GM12892 (cell line): ENCODE data around the gene PDZRN3.
A peak's percentile ranks its signal among the peaks of the same experiment; 100 is the strongest.

Experiments used
- DNase-seq: peaks from one replicate; pipeline ENCODE4 v3.0.0; 2011; ENCODE audit not compliant: insufficient read length
- FAIRE-seq: peaks from 2 replicates; lab custom pipeline; 2011; peaks lifted over from hg19 to GRCh38; lab: Jason Lieb, UNC
- POLR2A ChIP-seq: IDR thresholded peaks from 2 replicates; pipeline ENCODE4 v1.6.1; 2011; ENCODE audit warnings: low read depth, low read length, control low read depth
- POLR2AphosphoS5 ChIP-seq: IDR thresholded peaks from 2 replicates; pipeline ENCODE4 v1.6.1; 2011; ENCODE audit warnings: low read depth, low read length, control low read depth
- TAF1 ChIP-seq: IDR thresholded peaks from 2 replicates; pipeline ENCODE4 v1.6.1; 2011; ENCODE audit warnings: low read depth, mild to moderate bottlenecking, control low read depth, low read length, borderline replicate concordance

The PDZRN3 gene

DNA sequence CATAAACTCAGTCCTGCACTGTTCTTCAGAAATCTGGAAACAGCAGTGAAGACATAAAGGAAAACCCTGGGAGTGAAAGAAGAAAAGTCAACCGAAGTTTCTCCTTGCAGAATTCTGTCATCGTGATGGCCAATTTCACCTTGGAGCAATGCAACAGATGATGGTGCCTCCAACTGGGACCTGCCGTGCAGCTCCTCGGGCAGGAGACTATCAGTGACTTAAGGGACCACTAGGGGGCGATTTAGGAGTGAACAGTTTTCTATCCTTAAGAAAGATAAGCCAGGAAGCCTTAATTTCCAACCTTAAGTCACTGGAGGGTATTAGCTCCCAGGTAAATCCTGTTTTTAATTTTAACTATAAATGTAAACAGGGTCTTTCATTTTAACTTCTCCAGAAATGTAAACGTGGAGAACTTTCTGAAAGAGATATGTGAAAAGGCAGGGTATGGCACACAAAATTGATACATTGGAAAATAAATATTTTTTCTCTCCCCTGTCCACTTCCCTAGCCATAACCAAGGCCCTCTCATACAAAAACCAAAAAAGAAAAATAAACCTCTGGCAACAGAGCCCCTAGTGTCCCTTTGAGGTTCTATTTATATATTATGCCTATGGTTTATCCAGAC lies 116.3 kb downstream of the PDZRN3 start:
- peak; percentile 81 for FAIRE-seq
- no peak for TF ChIP-seq TAF1
- TF ChIP-seq POLR2AphosphoS5: no peak
- no peak for TF ChIP-seq POLR2A
- peak; percentile 11 for DNase-seq

- no peak for DNase-seq
- no peak for FAIRE-seq
- TF ChIP-seq POLR2A (no peak), POLR2AphosphoS5 (no peak), TAF1 (no peak)
These were observed 119.9 kb downstream of the PDZRN3 start for GRCh38 chr3:73504852-73505251.

DNA sequence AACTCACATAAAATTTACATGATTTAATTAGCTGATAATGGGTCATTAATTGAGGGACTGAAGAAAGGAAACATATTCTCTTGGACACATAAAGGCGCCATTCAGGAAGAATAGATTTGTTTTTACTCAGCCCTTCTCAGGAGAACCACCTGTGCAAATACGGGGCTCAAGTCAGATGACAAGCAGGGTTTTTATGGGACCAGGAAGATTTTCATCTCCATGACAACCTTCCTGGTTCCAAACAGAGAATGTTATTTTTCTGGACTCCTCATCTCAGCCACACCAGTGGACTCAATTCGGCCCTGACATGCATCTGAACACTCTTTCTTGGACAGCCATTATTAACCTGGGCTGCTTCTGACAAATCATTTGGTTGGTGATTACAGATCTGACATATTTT lies 120.5 kb downstream of the PDZRN3 start:
- no peak for TF ChIP-seq TAF1
- TF ChIP-seq POLR2A: no peak
- TF ChIP-seq POLR2AphosphoS5: no peak
- DNase-seq (no peak), FAIRE-seq (no peak)

DNA sequence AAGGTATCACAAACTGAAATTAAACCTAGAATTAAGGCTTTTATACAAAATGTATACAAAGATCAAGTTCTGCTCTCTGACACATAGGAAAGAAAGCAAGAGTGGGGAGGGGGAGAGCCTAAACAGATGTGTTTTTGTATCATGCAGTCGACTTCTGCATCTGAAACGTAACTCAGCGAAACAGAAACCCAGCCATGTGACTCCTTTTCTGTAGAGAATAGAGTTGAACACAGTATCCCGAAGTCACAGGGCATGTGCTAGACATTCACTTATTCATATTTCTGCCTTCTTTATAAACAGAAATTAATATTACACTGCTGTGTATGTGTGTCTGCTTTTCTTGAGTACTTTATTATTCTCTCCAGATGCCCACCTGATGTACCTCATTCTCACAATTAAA lies 121.0 kb downstream of the PDZRN3 start:
- DNase-seq: peak; percentile 13

GRCh38 chr3:73502609-73503583 lies 121.8 kb downstream of the PDZRN3 start:
- DNase-seq (peak; percentile 29), FAIRE-seq (peak; percentile 76)
- TF ChIP-seq TAF1 (no peak), POLR2AphosphoS5 (no peak), POLR2A (no peak)

More for the DNA sequence above, 121.0 kb downstream of the PDZRN3 start:
- FAIRE-seq: peak; percentile 81
- TF ChIP-seq POLR2A (no peak), TAF1 (no peak), POLR2AphosphoS5 (no peak)

DNA sequence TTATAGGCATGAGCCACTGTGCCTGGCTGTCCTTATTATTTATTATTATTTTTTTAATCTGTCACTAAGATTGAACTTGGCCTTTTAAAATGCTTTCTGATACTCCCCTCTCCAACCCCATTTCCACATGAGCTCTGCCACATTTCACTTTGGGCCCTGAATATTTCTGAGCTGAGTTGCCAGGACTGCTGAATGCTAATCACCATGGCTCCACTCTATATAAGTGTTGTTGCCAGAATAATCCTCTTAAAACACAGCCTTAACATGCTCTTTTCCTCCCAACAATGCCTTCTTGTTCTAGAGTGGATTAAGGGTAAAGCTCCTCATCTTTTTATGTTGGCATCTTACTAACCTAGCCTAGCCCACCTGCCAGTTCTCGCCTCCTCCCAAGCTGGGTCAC lies 124.4 kb downstream of the PDZRN3 start:
- FAIRE-seq (no peak), DNase-seq (no peak)

DNA sequence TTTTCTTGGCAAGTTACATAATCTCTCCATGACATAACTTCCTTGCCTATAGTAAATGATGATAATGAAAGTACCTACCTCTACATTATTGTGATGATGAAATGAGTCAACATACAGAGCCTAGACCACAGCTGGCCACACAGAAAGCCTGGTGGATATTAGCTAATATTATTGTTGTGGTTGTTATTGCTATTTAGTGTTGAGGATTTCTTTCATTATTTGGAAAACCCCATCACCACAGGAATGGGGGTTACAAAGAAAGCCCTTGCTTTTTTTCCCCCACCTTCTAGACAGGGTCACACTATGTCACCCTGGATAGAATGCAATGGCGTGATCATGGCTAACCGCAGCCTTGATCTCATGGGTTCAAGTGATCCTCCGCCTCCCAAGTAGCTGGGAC lies 125.0 kb downstream of the PDZRN3 start:
- FAIRE-seq: no peak
- TF ChIP-seq TAF1 (no peak), POLR2A (no peak), POLR2AphosphoS5 (no peak)
- DNase-seq: no peak

More for the DNA sequence above, 124.4 kb downstream of the PDZRN3 start:
- no peak for TF ChIP-seq POLR2AphosphoS5
- TF ChIP-seq TAF1: no peak
- no peak for TF ChIP-seq POLR2A

DNA sequence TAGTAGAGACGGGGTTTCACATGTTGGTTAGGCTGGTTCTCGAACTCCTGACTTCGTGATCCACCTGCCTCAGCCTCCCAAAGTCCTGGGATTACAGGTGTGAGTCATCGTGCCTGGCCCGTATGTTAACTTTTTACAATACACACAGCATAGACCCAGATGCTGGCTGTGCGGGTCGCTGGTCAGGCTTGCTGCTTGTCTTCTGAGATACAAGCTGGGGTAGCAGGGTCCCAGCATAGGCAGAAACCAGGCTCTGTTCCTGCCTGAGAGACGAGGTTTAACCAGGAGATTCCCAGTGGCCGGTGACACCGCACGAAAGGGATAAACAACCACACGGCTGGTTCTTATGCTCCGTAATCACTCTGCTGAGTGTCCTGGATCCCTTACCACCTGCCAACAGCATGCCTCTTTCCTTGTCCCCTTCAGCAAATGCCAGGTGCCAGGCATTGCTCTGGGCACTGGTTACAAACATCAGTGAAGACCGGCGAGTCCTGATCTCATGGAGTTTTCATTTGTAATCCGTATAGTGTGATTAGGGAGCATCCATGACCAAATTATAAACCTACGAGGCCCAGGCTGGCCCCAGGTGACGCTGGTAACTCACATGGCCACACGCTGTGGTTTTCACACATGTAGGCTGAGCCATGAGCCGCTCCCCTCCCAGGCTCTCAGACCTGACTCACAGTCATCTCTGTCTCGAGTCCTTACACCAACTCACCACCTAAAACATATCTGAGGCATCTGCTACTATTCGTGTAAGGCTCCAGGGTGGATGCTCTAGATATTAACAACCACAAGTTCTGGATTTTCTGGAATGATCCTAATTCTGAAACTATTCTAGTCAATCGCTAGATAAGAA lies 125.7 kb downstream of the PDZRN3 start:
- DNase-seq: no peak
- FAIRE-seq: no peak
- TF ChIP-seq TAF1 (no peak), POLR2AphosphoS5 (no peak), POLR2A (no peak)

DNA sequence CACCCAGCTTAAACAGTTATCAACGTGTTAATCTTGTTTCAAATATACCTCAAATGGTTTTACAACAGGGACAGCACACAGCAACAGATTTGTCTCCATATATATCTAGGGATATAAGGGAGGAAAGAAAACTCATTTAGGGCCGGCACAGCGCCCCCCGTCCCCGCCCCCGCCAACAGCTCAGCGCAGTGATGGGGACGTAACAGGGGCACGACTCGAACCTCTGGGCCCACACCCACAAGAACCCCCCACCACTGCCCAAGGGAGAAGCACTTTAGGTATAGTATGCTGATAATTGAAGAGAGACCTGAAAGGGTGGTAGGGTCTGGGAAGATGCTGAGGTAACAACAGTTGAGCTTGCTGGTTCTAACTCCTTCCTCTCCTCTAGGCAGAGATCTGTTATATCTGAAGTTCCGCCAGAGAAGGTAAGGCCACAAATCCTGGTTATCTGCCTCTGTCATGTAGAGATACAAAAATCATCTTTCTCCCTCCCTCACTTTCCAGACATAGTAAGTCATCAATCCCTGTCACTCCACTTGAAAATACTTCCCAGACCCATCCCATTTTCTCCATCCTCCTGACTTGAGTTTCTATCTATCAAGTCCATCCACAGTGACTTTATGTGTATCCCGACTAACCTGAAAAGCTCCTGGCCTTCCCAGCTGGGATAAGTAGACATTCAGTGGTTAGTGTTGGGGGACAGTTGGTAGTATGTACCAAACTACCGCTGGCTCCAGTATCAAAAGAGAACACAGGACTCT lies 126.9 kb downstream of the PDZRN3 start:
- DNase-seq (no peak), FAIRE-seq (no peak)
- TF ChIP-seq TAF1 (no peak), POLR2A (no peak), POLR2AphosphoS5 (no peak)

DNA sequence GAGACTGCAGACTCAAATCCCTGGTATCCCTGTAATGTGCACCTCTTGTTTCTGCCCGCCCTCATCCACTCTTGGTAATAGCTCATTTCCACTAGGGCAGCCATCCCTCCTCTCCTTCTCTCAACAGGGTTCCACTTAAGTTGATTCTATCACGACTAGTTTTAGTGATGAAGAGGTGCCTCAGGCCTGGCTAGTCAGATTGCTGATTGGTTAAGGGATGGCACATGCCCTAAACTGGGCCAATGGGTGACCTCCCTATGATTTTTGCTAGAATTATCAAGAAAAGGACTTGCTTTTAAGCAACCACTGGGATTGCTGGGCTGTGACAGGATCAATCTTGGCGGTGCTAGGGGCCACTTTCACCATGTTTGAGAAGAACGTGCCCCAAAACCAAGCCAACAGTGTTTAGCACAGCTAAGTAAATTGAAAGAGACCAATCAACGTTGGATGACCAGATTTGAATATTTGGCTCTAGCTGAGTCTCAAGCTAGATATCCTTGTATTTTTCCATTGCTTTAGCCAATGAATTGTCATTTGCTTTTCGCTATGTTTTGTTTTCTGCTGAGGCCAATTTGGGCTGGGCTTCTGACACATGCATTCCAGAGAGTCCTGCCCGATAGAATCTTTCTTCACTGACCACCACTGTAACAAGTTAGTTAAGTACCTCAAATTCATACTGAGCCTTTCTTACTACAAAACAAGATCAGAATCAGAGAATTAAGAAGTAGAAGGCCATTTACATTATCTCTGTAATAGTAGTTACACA lies 131.0 kb downstream of the PDZRN3 start:
- DNase-seq: no peak
- FAIRE-seq: no peak
- no peak for TF ChIP-seq POLR2A
- TF ChIP-seq POLR2AphosphoS5: no peak
- no peak for TF ChIP-seq TAF1
